SK-N-MC (cell line): ENCODE results near the gene HIVEP2.

ENCODE experiments used
- EZH2 ChIP-seq: fragments of 200-600 bp; sonication (generic); IDR thresholded peaks from one replicate; pipeline ENCODE4 v1.6.1; 2017; ENCODE audit warnings: antibody characterized with exemption
- POLR2AphosphoS5 ChIP-seq: IDR thresholded peaks from 2 replicates; pipeline ENCODE4 v1.6.1; 2012; ENCODE audit warnings: mild to moderate bottlenecking, low read depth, low read length, borderline replicate concordance

GRCh38 chr6:142835787-142836535 lies 109.0 kb downstream of the HIVEP2 start:
- TF ChIP-seq POLR2AphosphoS5 (no peak), EZH2 (no peak)
